Stimulated activated CD4-positive, alpha-beta T cell treated with anti-CD3 and anti-CD28 coated beads, Interleukin-1b, Interleukin-23, amount 100 ng/mL, for 1 hour (primary cell): ENCODE results near the gene PTPRN2.

Source experiments
- DNase-seq, 2 donors: peaks; one replicate each; pipeline ENCODE4 v3.0.0-alpha.2; 2020; ENCODE audit warnings: low read depth in 2 of 2

Gene PTPRN2

DNA sequence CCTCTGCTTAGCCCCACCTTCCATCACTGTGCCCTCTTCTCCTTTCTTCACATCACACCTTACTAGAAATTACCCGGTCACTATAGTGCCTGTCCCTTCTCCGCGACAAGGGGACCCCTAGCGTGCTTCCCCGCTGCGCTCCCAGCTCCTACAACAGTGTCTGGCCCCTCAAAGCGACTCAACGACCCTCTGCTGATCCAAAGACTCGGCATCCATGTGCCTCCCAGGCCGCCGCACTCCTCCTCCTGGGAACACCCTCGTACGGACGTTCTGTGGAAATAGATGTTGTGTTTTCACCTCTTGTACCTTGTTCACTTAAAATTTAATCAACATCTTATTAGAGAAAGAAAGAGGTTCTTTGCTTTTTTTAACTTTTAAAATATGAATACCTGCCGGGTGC lies 787.3 kb downstream of the PTPRN2 start:
- no peak for DNase-seq

GRCh38 chr7:157799076-157799685 lies 788.4 kb downstream of the PTPRN2 start:
- DNase-seq, result no peak

- DNase-seq, result no peak
Observed at GRCh38 chr7:157797361-157797760, 790.3 kb downstream of the PTPRN2 start.

DNA sequence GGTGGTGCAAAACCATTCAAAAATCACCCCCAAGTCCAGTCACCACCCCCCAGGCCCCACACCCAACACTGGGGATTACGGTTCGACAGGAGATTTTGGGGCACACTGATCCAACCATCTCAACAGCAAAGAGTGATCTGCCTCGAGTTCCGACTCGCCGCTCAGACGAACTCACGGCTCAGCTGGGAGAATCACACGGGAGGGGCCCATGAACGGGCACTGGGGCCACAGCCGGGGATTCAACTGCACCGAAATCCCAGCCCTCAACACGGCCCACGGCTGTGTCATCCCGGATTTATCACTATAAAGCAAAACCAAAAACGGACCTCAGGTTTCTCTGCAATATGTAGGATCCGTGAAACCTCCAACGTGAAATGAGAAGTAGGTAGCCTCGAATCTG lies 790.8 kb downstream of the PTPRN2 start:
- no peak for DNase-seq

DNA sequence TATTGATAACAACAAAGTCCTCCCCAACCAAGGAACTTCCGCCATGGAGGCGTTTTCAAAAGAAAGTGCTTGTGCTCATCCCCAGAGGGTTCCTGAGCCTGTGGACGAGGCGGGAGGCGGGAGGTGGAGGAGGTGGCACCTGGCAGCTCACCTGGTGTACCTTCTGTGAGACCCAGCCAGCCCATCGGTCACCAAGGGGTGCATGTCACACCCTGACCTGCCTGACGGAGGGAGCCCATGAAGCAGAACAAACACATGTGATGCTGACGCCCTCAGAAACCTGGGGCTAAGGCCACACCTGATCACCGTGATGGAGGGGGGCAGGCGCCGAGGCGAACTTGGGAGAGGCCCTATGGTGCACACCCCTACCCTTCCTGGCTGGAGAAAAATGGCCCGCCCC lies 792.0 kb downstream of the PTPRN2 start:
- DNase-seq, result no peak

GRCh38 chr7:157795199-157795598 lies 792.4 kb downstream of the PTPRN2 start:
- no peak for DNase-seq

DNA sequence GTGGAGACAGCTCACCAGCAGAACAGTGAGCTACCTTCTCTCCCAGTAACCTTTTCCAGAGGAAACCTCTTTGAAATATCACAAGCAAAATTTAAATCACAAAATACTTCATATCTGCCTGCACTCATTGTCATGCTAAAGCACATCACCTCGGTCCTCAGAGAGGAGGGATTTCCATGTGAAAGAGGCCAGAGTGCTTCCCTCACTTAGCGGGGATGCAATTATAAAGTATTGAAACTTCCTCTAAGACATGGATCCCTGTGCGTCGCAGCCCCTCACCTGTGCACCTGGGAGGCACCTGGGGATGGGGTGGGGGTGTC lies 792.9 kb downstream of the PTPRN2 start:
- no peak for DNase-seq

DNA sequence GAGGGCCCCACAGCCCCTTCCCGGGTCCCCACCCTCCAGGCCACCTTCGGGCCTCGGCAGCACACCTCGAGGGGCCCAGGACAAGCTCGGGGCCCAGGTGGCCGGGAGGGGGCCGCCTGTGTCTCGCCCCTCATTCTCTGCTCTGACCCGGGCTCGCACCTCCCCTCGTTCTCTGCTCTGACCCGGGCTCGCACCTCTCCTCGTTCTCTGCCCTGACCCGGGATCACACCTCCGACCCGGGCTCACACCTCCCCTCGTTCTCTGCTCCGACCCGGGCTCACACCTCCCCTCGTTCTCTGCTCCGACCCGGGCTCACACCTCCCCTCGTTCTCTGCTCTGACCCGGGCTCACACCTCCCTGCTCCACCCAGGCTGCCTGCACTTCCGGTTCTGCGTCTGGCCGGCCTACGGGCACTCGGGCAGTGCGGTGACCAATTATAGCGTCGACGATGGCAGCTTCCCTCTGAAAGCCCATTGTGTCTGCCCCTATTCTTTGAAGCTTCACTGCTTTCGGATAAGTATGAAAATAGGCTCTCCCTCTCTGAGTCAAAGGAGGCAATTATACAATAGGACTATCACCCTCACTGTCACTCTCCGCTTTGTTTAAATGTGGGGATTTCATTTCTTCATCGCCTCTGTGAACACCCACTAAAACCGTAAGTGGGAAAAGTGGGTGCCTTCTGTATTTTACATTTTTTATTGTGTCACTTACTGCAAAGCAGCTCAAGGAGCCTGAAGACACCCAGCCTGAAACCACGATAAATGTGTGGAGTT lies 793.5 kb downstream of the PTPRN2 start:
- DNase-seq, result no peak

DNA sequence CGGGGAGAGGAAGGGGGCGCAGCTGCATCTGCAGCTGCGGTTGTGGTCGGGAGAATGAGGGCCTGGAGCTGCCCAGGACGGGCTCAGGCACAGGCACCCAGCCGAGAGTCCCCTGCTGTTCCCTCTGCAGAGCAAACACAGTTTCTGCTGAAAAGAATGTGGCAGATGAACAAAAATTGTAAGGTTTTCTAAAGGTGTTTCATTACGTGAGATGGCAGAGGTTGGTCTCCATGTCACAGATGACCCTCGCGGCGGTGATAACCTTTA lies 794.6 kb downstream of the PTPRN2 start:
- no peak for DNase-seq

DNA sequence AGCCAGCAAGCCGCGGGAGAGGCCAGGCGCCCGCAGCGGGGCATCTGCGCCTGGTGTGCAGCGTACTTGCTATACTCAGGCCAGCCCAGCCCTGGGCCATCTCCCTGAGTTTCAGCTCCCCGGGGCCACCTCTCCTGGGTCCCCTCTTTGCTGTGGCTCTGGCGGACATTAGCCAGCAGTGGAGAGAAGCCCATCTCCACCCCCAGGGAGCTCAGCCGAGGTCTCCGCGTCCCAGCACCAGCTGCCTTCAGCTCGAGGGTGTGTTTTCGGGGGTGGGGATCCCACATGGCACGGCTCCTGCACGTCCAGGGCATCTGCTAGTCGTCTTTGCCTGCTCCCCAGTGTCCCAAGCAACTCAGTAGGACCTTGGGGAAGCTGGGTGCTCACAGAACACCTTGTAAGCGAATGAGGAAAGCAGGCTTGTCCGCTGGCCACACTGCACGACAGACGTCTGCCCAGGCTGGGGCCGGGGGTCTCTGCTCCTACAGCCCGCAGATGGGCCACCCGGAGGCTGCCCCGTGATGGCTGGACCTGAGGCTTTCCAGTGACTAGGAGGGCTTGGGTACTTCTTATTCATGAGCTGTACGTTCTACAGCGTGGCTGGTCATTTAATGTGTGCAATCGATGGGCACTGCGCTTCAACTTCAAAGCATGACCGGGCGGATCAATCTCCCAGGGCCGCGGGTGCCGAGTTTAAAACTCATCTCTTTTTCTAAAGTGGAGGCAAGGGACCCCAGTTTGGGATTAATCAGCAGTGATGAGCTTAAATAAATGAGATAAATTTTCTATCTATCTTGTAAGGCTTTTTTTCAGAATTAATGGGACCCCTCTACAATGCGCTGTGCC lies 795.2 kb downstream of the PTPRN2 start:
- no peak for DNase-seq

GRCh38 chr7:157791666-157792065 lies 796.0 kb downstream of the PTPRN2 start:
- DNase-seq, result no peak

GRCh38 chr7:157791261-157791660 lies 796.4 kb downstream of the PTPRN2 start:
- no peak for DNase-seq

DNA sequence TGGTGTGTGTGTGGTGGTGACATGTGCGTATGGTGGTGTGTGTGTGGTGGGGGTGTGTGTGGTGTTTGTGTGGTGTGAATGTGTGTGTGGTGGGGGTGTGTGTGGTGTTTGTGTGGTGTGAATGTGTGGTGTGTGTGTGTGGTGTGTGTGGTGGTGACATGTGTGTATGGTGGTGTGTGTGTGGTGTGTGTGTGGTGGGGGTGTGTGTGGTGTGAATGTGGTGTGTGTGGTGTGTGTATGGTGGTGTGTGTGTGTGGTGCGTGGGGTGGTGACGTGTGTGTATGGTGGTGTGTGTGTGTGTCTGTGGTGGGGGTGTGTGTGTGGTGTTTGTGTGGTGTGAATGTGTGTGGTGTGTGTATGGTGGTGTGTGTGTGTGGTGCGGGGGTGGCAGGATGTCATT lies 797.7 kb downstream of the PTPRN2 start:
- DNase-seq, result no peak

- no peak for DNase-seq
Observed at GRCh38 chr7:157789094-157789493, 798.5 kb downstream of the PTPRN2 start.

- DNase-seq, result no peak
Observed at GRCh38 chr7:157788573-157788972, 799.0 kb downstream of the PTPRN2 start.

GRCh38 chr7:157787275-157787701 lies 800.3 kb downstream of the PTPRN2 start:
- no peak for DNase-seq

DNA sequence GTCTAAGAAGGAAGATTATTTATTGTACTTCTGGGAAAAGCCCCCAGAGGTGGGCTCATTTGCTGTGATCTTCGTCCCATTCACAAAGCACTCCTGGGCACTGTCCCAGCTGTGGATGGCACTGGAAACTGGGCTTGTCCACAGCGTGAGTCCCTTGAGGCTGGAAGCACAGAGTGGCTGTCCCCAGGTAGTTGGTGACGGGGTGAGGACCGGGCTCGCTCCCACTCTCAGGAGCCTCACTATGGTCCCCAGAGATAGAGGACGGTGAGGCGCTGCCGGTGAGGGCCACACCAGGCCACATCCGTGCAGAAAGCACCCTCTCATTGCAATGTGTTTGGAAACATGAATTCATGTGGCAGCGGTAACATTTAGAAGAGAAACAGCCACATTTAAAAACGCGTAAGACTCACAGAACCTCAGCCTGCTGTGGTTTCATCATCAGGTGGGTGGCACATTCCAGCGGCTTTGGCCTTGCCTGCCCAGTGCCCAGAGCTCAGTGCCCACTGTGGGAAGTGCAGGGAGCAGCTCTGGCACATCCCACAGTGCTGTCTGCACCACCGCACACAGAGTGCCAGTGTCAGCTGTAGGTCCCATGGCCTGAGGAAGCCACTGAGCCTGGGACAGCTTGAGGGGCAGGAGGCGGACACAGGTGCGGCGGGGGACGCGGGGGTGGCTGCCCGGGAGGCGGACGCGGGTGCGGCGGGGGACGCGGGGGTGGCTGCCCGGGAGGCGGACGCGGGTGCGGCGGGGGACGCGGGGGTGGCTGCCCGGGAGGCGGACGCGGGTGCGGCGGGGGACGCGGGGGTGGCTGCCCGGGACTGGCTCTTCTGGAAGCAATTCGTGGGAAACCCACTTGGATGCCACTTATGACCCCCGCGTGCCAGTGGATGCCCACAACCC lies 801.0 kb downstream of the PTPRN2 start:
- DNase-seq, result no peak

GRCh38 chr7:157785486-157786186 lies 802.0 kb downstream of the PTPRN2 start:
- no peak for DNase-seq

DNA sequence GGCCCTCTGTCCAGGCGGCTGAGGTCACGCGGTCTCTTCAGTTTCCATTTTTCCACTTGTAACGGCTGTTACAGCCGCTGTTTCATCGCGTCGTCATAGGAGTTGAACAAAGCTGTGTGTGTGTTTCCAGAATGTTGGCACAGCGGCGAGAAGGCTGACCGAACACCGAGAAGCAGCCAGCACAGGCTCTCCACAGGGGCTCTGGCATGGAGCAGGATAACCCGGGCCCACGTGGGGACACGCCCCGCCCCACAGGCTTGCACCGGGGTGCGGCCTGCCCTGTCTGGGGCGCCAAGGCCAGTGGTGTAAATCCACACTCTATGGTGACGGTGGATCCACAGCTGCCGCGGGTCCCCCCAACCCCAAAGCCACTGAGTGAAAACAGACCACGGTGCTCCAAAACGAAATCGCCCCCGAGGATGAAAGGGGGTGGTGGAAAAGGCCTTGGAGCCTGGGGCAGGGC lies 802.6 kb downstream of the PTPRN2 start:
- DNase-seq, result no peak

DNA sequence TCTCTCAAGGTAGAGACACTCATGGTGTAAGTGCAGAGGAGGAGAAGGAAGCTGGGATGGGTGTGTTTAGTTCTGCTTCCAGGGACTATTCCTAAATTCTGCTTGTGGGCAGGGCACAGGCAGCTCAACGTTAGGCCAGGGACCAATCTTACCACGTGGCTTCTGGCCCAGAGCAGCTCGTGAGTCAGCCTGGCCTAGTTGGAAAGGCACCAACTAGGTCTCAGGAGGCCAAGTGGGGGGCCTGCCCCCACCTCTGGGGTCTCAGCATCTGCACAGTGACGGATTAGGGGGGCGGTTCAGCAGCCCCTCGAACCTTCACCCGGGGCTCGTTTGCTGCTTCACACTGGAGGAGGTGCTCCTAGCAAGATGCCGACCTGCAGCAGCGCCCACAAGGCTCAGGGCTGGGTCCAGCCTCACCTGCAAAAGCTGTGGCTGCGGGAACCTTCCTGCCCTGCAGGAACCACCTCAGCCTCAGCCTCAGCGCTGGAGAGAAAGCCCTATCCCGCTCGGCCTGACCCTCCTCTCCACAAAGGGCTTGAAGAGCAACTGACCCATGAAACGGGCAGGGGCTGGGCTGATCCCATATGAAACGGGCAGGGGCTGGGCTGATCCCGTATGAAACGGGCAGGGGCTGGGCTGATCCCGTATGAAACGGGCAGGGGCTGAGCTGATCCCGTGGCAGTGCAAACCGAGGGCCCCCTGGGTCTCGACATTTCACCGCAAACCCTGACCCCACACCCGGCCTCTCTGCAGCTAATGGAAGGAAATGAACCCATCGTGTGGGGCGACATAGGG lies 803.4 kb downstream of the PTPRN2 start:
- DNase-seq, result no peak

DNA sequence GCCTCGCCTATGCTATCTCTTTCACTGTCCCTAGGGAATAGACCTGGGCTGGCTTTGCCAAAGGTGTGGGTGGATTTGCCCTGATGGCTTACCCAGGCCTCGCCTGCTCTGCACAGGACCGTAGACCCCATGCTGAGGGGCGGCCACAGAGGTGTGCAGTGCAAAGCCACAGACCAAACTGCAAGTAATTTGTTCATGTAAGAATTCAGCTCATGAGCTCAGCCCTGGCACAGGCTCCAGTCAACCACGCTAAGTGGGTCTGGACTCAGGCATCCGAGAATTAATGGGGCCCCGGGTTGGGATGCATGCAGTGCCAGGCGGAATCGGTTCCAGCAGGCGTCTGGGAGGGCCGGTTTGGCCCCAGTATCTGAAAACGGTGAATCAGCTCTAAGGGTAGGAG lies 805.6 kb downstream of the PTPRN2 start:
- DNase-seq, result no peak
